WERI-Rb-1 (cell line): Measurements from ENCODE around the gene TRIM39.

Experiments
- DNase-seq: peaks from one replicate; pipeline ENCODE4 v3.0.0-alpha.2; 2020
- H3K27ac ChIP-seq: fragments of 250-450 bp; sonication (Bioruptor Pico); 2 replicates; pipeline ENCODE4 v1.5.1; 2020; ENCODE audit warnings: mild to moderate bottlenecking, moderate library complexity
- H3K27me3 ChIP-seq: fragments of 250-450 bp; sonication (Bioruptor Pico); 2 replicates; pipeline ENCODE4 v1.5.1; 2021; ENCODE audit warnings: mild to moderate bottlenecking, low read depth, moderate library complexity; ENCODE audit not compliant: insufficient read depth, severe bottlenecking
- H3K36me3 ChIP-seq: fragments of 250-450 bp; sonication (Bioruptor Pico); 2 replicates; pipeline ENCODE4 v1.5.1; 2020; ENCODE audit warnings: mild to moderate bottlenecking, moderate library complexity
- H3K4me3 ChIP-seq: 2 replicates; pipeline ENCODE4 v1.5.1; 2011; ENCODE audit warnings: low read depth, mild to moderate bottlenecking, control low read depth, low read length
- H3K9me3 ChIP-seq: fragments of 250-450 bp; sonication (Bioruptor Pico); 2 replicates; pipeline ENCODE4 v1.5.1; 2021; ENCODE audit warnings: mild to moderate bottlenecking, moderate library complexity; ENCODE audit not compliant: severe bottlenecking
- CTCF ChIP-seq: IDR thresholded peaks from 2 replicates; pipeline ENCODE4 v1.5.1; 2011; ENCODE audit warnings: low read depth, mild to moderate bottlenecking, control low read depth, inconsistent platforms, low read length

TRIM39 gene

GRCh38 chr6:30380464-30380863 lies 53.7 kb downstream of the TRIM39 start:
- DNase-seq = no peak
- no peaks in the 10 kb centered on the region for H3K36me3 ChIP-seq
- no peak overlapping the region for H3K4me3 ChIP-seq
- no peaks in the 10 kb centered on the region for H3K9me3 ChIP-seq
- peaks cover 26% of the 10 kb centered on the region for H3K27me3 ChIP-seq
- no peak overlapping the region for H3K27ac ChIP-seq
- TF ChIP-seq CTCF = no peak

GRCh38 chr6:30386166-30386565 lies 59.4 kb downstream of the TRIM39 start:
- no peak for TF ChIP-seq CTCF
- Histone ChIP-seq H3K36me3 (no peaks in the 10 kb centered on the region), H3K4me3 (no peak overlapping the region), H3K9me3 (no peaks in the 10 kb centered on the region), H3K27me3 (peaks cover 57% of the 10 kb centered on the region), H3K27ac (no peak overlapping the region)
- no peak for DNase-seq

GRCh38 chr6:30391240-30391639 lies 64.5 kb downstream of the TRIM39 start:
- DNase-seq = no peak
- H3K27me3 ChIP-seq = peaks cover 78% of the 10 kb centered on the region
- H3K36me3 ChIP-seq = no peaks in the 10 kb centered on the region
- no peak for TF ChIP-seq CTCF
- no peak overlapping the region for H3K27ac ChIP-seq
- no peak overlapping the region for H3K4me3 ChIP-seq
- H3K9me3 ChIP-seq = no peaks in the 10 kb centered on the region
